Medulla oblongata (tissue), 1 donor: ENCODE measurements around the gene SSBP4.
"Not testable (repeated sequence)": the region's sequence is repeated elsewhere in the genome, so short reads cannot be mapped to it uniquely, and the experiment has no call there.

Experiments used
- DNase-seq: peaks from one replicate; pipeline ENCODE4 v3.0.0-alpha.2; 2015; ENCODE audit errors: extremely low spot score

The SSBP4 gene

GRCh38 chr19:18393836-18394235, 25.4 kb upstream of the SSBP4 start:
- no peak for DNase-seq

GRCh38 chr19:18396471-18397241, 22.5 kb upstream of the SSBP4 start:
- DNase-seq, result no peak

GRCh38 chr19:18397242-18398202, 21.7 kb upstream of the SSBP4 start, which contains the start of gene LRRC25:
Gene LRRC25, minus strand, starts transcription at chr19:18397622. Its CDS starts 659 bp downstream, at chr19:18396963.
- peak; percentile 67 for DNase-seq

- DNase-seq, result no peak
Measured at GRCh38 chr19:18399008-18399407, 20.2 kb upstream of the SSBP4 start.

GRCh38 chr19:18401580-18402112, 17.6 kb upstream of the SSBP4 start:
- DNase-seq, result peak; percentile 80

- not testable (repeated sequence) for DNase-seq
Measured at GRCh38 chr19:18402455-18403248, 16.5 kb upstream of the SSBP4 start.

GRCh38 chr19:18405754-18406153, 13.4 kb upstream of the SSBP4 start:
- DNase-seq, result not testable (repeated sequence)

- DNase-seq, result no peak
Measured at GRCh38 chr19:18406749-18407148, 12.4 kb upstream of the SSBP4 start.

GRCh38 chr19:18408053-18408476, 11.1 kb upstream of the SSBP4 start:
- no peak for DNase-seq

GRCh38 chr19:18412610-18413239, 6.5 kb upstream of the SSBP4 start:
- DNase-seq, result no peak

- DNase-seq, result no peak
Measured at GRCh38 chr19:18414504-18415177, 4.6 kb upstream of the SSBP4 start.

GRCh38 chr19:18415178-18415867, 3.9 kb upstream of the SSBP4 start:
- DNase-seq, result peak; percentile 66

- peak; percentile 82 for DNase-seq
Measured at GRCh38 chr19:18416778-18417249, 2.4 kb upstream of the SSBP4 start.

GRCh38 chr19:18417250-18418028, 1.8 kb upstream of the SSBP4 start:
- DNase-seq, result peak; percentile 69

- DNase-seq, result no peak
Measured at GRCh38 chr19:18418029-18418482, 1.1 kb upstream of the SSBP4 start.

GRCh38 chr19:18418483-18419194, 559 bp upstream of the SSBP4 start:
- DNase-seq, result no peak

- DNase-seq, result no peak
Measured at GRCh38 chr19:18419699-18420460, 682 bp downstream of the SSBP4 start.
